Sigmoid colon (tissue), 7 donors: ENCODE data around the gene CYTH4. TPM values are rescaled to one million over a fixed set of nuclear protein-coding genes. Genes with fewer than 3 reads are reported as not detected.

Source experiments
- DNase-seq: peaks from one replicate; pipeline ENCODE4 v3.0.0-alpha.2; 2019
- H3K27ac ChIP-seq, 4 donors: fragments of 200-600 bp; sonication (generic); one replicate each; pipeline ENCODE4 v1.5.1; 2016 to 2019; ENCODE audit warnings: mild to moderate bottlenecking in 1 of 4
- H3K27me3 ChIP-seq, 3 donors: fragments of 200-600 bp; sonication (generic); one replicate each; pipeline ENCODE4 v1.5.1; 2019; ENCODE audit warnings: mild to moderate bottlenecking in 1 of 3
- H3K36me3 ChIP-seq, 4 donors: fragments of 200-600 bp; sonication (generic); one replicate each; pipeline ENCODE4 v1.5.1; 2016 to 2019
- H3K4me1 ChIP-seq, 4 donors: fragments of 200-600 bp; sonication (generic); one replicate each; pipeline ENCODE4 v1.5.1; 2017 to 2019
- H3K4me3 ChIP-seq, 4 donors: fragments of 200-600 bp; sonication (generic); one replicate each; pipeline ENCODE4 v1.5.1; 2017 to 2019; ENCODE audit warnings: mild to moderate bottlenecking in 2 of 4, moderate library complexity in 1 of 4
- H3K9me3 ChIP-seq, 4 donors: fragments of 200-600 bp in 3 of 4; sonication (generic) in 3 of 4; one replicate each; pipeline versions ENCODE4 v1.5.1 to v1.6.1; 2013 to 2019
- CTCF ChIP-seq, 4 experiments: fragments of 450-650 bp in 3 of 4; fragments of 200-600 bp in 1 of 4; IDR thresholded peaks; one replicate each; pipeline ENCODE4 v1.5.1; 2016 to 2019; ENCODE audit warnings: antibody characterized with exemption in 4 of 4, mild to moderate bottlenecking in 3 of 4, moderate library complexity in 2 of 4
- EP300 ChIP-seq, 4 donors: sonication (generic); formaldehyde crosslinking; IDR thresholded peaks; one replicate each; pipeline ENCODE4 v1.6.1; 2017; ENCODE audit warnings: antibody characterized with exemption in 4 of 4
- POLR2A ChIP-seq, 2 donors: fragments of 450-650 bp; IDR thresholded peaks; one replicate each; pipeline ENCODE4 v1.6.1; 2016; ENCODE audit warnings: antibody characterized with exemption in 2 of 2, mild to moderate bottlenecking in 2 of 2, moderate library complexity in 2 of 2
- POLR2AphosphoS5 ChIP-seq, 4 donors: sonication (generic); formaldehyde crosslinking; IDR thresholded peaks; one replicate each; pipeline ENCODE4 v1.6.1; 2017; ENCODE audit warnings: antibody characterized with exemption in 4 of 4
- WGBS, 2 donors: extraction: QIAGEN DNeasy Blood & Tissue Kit; methylation state at CpG; one replicate each; pipeline ENCODE4 v1.1.7; 2013; 5-methylcytosine and 5-hydroxymethylcytosine counted together
- intact Hi-C: fragments of 100-400 bp; cut with DNase I; formaldehyde crosslinking; loops from one replicate; pipeline ENCODE4 v1.15.1; 2023
- polyA plus RNA-seq, 3 donors: library from polyadenylated mRNA; stranded (reverse); fragments of 200-250 nt; gene quantifications; one replicate each; pipeline ENCODE4 v1.2.3, GENCODE V29; 2013
- total RNA-seq, 4 donors: library from RNA; depleted of rRNA; stranded (reverse); fragments of >200 nt; gene quantifications; one replicate each; pipeline ENCODE4 v1.1.0, GENCODE V29; 2016
- donor health status: healthy with polysubstance abuse.
- donor health status: Bipolar disorder and iron deficiency.
- donor health status: healthy.

The CYTH4 gene
- total and polyA plus RNA-seq, 7 donors = 4.2 to 22.0 (median 7.2) TPM

- H3K4me3 ChIP-seq = no peak overlapping the region
- no peak for TF ChIP-seq POLR2AphosphoS5 (IDR thresholded peaks at IDR 0.05)
- TF ChIP-seq CTCF (IDR thresholded peaks at IDR 0.05) = no peak
- TF ChIP-seq POLR2A (IDR thresholded peaks at IDR 0.05) = no peak
- no peak for TF ChIP-seq EP300 (IDR thresholded peaks at IDR 0.05)
These were observed 13.6 kb downstream of the CYTH4 start for GRCh38 chr22:37295946-37296345.

GRCh38 chr22:37298748-37299495, 16.6 kb downstream of the CYTH4 start:
- no peak overlapping the region for H3K4me3 ChIP-seq
- H3K27ac ChIP-seq = no peak overlapping the region
- no peaks in the 10 kb centered on the region for H3K9me3 ChIP-seq
- no peaks in the 10 kb centered on the region for H3K4me1 ChIP-seq
- no peak for TF ChIP-seq CTCF (IDR thresholded peaks at IDR 0.05)
- TF ChIP-seq EP300 (IDR thresholded peaks at IDR 0.05) = no peak
- no peak for TF ChIP-seq POLR2A (IDR thresholded peaks at IDR 0.05)
- TF ChIP-seq POLR2AphosphoS5 (IDR thresholded peaks at IDR 0.05) = no peak
- peaks cover 0 to 10% (median 0%) of the 10 kb centered on the region in 3 donors for H3K27me3 ChIP-seq
- intact Hi-C loops = no loop called here
- no peak for DNase-seq
- 71 to 79% methylated on average over 17 of the region's 17 CpGs for WGBS, 2 donors
- H3K36me3 ChIP-seq = no peaks in the 10 kb centered on the region

More at GRCh38 chr22:37295946-37296345, 13.6 kb downstream of the CYTH4 start:
- DNase-seq = no peak
- intact Hi-C loops = no loop called here
- Histone ChIP-seq H3K9me3 (peaks cover 0 to 2% (median 0%) of the 10 kb centered on the region in 4 donors), H3K27me3 (peaks cover 0 to 20% (median 13%) of the 10 kb centered on the region in 3 donors), H3K27ac (no peak overlapping the region), H3K4me1 (no peaks in the 10 kb centered on the region), H3K36me3 (no peaks in the 10 kb centered on the region)
- WGBS, 2 donors = 82 to 90% methylated on average over 11 of the region's 11 CpGs

- no peaks in the 10 kb centered on the region for H3K9me3 ChIP-seq
- DNase-seq = no peak
- 67 to 89% methylated on average over 4 of the region's 4 CpGs for WGBS, 2 donors
- no peaks in the 10 kb centered on the region for H3K36me3 ChIP-seq
- no peak overlapping the region for H3K27ac ChIP-seq
- no peaks in the 10 kb centered on the region for H3K4me1 ChIP-seq
- no peak overlapping the region for H3K4me3 ChIP-seq
- TF ChIP-seq POLR2A (IDR thresholded peaks at IDR 0.05) = no peak
- TF ChIP-seq EP300 (IDR thresholded peaks at IDR 0.05) = no peak
- no peak for TF ChIP-seq POLR2AphosphoS5 (IDR thresholded peaks at IDR 0.05)
- no peak for TF ChIP-seq CTCF (IDR thresholded peaks at IDR 0.05)
- intact Hi-C loops = no loop called here
- peaks cover 0 to 10% (median 0%) of the 10 kb centered on the region in 3 donors for H3K27me3 ChIP-seq
These were observed 17.7 kb downstream of the CYTH4 start for GRCh38 chr22:37299969-37300509.

- TF ChIP-seq CTCF (IDR thresholded peaks at IDR 0.05) = no peak
- TF ChIP-seq EP300 (IDR thresholded peaks at IDR 0.05) = no peak
- TF ChIP-seq POLR2A (IDR thresholded peaks at IDR 0.05) = no peak
- no peak for TF ChIP-seq POLR2AphosphoS5 (IDR thresholded peaks at IDR 0.05)
- Histone ChIP-seq H3K27me3 (peaks cover 0 to 10% (median 0%) of the 10 kb centered on the region in 3 donors), H3K9me3 (no peaks in the 10 kb centered on the region), H3K4me3 (no peak overlapping the region), H3K36me3 (no peaks in the 10 kb centered on the region), H3K4me1 (no peaks in the 10 kb centered on the region), H3K27ac (no peak overlapping the region)
- WGBS, 2 donors = 32 to 34% methylated on average over 19 of the region's 19 CpGs
- intact Hi-C loops = no loop called here
- no peak for DNase-seq
These were observed 18.3 kb downstream of the CYTH4 start for GRCh38 chr22:37300551-37301017.
